GM21381 (cell line): ENCODE results near the gene SIT1.

ENCODE experiments used
- ATAC-seq: cut with Tn5 transposase; IDR thresholded peaks from one replicate; pipeline ENCODE4 v1.9.1; 2021; ENCODE audit warnings: mild to moderate bottlenecking, moderate library complexity; ENCODE audit not compliant: unreplicated experiment

The SIT1 gene

DNA sequence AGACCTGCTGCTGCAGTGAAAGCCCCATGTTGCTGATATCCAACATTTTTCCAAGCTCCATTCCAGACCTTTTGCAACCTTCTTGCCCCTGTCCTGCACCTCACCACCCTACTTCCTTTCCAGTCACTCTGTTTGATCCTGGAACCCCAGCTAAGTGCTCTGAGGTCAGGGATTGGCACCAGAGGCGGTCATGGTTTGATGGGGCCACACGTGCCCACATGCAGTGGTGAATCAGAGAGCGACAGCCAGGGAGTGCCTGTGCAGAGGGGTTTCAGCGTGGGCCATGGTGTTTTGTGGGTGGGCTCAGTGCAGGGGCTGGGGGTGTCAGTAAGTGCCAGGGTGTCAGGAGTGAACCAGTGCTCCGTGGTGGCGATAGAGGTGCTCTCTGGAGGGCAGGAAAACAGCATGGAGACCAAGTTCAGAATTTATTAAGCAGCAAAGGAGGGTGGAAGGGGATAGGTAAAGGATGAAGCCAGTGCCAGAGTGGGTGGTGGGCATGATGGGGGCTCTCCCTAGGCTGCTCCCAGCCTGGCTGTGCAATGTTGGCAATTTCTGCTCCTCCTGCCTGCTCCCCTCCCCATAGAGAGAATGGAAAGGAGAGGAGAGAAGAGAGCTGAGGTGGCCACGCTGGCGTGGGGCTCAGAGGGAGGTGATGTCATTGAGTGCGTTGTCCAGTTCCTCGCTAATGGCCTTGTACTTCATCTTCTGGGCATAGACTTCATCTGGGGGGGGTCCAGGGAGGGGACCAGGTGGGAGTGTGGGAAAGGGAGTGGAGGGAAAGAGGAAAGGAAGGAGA is 32.0 kb upstream of the SIT1 start:
- no peak for ATAC-seq

GRCh38 chr9:35682051-35682450 is 31.3 kb upstream of the SIT1 start:
- ATAC-seq = no peak

- ATAC-seq = no peak
Observed at GRCh38 chr9:35681341-35682002, 30.7 kb upstream of the SIT1 start.

- ATAC-seq = no peak
Observed at GRCh38 chr9:35680331-35681105, 29.8 kb upstream of the SIT1 start.

- no peak for ATAC-seq
Observed at GRCh38 chr9:35679766-35680330, 29.1 kb upstream of the SIT1 start.

DNA sequence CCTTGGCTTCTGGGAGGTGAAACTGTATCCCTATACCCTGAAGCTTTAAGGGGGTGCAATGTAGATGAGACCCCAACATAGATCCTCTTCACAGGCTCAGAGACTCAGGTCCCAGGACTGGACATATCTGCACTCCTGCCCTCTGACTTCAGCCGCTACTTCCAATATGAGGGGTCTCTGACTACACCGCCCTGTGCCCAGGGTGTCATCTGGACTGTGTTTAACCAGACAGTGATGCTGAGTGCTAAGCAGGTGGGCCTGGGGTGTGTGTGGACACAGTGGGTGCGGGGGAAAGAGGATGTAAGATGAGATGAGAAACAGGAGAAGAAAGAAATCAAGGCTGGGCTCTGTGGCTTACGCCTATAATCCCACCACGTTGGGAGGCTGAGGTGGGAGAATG is 28.4 kb upstream of the SIT1 start:
- ATAC-seq = no peak

DNA sequence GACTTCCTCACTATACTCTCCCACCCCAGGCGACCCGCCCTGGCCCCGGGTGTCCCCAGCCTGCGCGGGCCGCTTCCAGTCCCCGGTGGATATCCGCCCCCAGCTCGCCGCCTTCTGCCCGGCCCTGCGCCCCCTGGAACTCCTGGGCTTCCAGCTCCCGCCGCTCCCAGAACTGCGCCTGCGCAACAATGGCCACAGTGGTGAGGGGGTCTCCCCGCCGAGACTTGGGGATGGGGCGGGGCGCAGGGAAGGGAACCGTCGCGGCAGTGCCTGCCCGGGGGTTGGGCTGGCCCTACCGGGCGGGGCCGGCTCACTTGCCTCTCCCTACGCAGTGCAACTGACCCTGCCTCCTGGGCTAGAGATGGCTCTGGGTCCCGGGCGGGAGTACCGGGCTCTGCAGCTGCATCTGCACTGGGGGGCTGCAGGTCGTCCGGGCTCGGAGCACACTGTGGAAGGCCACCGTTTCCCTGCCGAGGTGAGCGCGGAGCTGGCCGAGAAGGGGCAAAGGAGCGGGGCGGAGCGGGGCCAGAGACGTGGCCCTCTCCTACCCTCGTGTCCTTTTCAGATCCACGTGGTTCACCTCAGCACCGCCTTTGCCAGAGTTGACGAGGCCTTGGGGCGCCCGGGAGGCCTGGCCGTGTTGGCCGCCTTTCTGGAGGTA is 25.1 kb upstream of the SIT1 start:
- ATAC-seq = no peak

- no peak for ATAC-seq
Observed at GRCh38 chr9:35675204-35675603, 24.5 kb upstream of the SIT1 start.

GRCh38 chr9:35674025-35674361 is 23.3 kb upstream of the SIT1 start:
- no peak for ATAC-seq

DNA sequence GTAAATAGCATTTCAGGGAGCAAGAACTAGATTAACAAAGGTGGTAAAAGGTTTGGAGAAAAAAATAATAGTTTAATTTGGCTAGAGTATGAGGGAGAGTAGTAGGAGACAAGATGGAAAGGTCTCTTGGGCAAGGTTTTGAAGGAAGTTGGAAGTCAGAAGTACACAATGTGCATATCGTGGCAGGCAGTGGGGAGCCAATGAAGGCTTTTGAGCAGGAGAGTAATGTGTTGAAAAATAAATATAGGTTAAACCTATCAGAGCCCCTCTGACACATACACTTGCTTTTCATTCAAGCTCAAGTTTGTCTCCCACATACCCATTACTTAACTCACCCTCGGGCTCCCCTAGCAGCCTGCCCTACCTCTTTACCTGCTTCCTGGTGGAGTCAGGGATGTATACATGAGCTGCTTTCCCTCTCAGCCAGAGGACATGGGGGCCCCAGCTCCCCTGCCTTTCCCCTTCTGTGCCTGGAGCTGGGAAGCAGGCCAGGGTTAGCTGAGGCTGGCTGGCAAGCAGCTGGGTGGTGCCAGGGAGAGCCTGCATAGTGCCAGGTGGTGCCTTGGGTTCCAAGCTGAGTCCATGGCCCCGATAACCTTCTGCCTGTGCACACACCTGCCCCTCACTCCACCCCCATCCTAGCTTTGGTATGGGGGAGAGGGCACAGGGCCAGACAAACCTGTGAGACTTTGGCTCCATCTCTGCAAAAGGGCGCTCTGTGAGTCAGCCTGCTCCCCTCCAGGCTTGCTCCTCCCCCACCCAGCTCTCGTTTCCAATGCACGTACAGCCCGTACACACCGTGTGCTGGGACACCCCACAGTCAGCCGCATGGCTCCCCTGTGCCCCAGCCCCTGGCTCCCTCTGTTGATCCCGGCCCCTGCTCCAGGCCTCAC is 22.6 kb upstream of the SIT1 start, which contains the start of gene CA9:
Gene CA9, plus strand, starts transcription at position 797 of the 893 bp plus-strand sequence. Its CDS starts 32 bp downstream, at position 829.
- no peak for ATAC-seq

- ATAC-seq = no peak
Observed at GRCh38 chr9:35669331-35670145, 18.8 kb upstream of the SIT1 start.

DNA sequence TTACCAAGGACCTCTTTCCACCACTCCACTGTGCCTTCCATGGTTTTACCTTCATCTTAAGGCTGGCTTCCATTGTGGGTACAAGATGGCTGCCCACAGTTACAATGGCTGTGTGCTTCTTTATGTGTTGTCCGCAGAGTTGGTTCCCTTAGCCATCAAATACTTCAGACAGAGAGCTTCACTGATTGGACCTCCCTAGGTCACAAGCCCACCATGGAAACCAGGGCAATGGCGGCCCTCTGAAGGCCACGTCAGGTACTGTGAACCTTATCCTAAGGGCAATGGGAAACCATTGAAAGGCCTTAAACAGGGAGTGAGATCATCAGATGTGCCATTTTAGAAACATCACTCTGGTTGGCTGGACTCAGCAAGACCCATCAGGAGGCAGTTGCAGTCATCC is 17.2 kb upstream of the SIT1 start:
- ATAC-seq = no peak

DNA sequence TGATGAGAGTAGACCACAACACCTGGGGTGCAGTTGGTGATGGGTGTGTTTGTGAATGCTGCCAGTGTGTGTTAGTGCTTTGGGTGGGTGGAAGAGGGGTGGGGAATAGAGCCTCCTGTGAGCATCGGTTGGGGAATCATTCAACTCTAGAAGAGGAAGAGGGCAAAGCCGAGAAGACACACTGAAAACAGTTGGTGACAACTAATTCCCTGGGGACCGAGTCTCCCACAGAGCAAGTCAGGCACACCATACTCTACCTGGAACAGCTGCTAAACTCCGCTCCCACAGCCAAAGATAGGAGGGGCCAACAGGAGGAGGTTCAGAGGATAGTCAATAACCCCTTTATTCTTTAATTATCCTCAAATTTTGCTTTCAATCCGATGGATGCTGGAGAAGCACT is 15.8 kb upstream of the SIT1 start:
- no peak for ATAC-seq

DNA sequence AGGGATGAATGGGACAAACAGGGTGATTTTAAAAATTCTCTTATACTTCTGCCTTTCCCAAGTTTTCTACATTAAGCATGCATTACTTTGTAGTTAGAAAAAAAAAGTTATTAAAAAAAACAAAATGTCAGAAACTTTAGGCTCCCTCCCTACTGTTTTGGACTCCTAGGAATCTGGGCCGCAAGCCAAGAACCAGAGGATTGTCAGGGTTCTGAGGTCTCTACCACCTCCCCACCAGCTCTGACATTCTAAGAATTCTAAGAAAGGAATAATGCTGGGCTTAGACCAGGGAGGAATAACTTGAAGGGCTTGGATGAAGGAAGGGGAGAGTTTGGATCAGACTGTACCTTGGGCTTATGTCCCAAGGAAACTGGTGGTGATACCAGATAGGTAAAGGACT is 15.3 kb upstream of the SIT1 start:
- no peak for ATAC-seq

GRCh38 chr9:35665471-35665818 is 14.7 kb upstream of the SIT1 start:
- ATAC-seq = no peak

- peak; percentile 65 for ATAC-seq
Observed at GRCh38 chr9:35664531-35665470, 14.1 kb upstream of the SIT1 start, which contains the start of gene ARHGEF39. Gene ARHGEF39, minus strand, starts transcription at chr9:35665195. Its CDS starts 26 bp downstream, at chr9:35665169.

GRCh38 chr9:35662437-35662836 is 11.7 kb upstream of the SIT1 start:
- ATAC-seq = no peak

GRCh38 chr9:35661756-35662350 is 11.1 kb upstream of the SIT1 start:
- ATAC-seq = no peak
